ENCODE data around the gene LRRC75A.

The LRRC75A gene

GRCh38 chr17:16435925-16436886 is 55.8 kb downstream of the LRRC75A start:
- Histone ChIP-seq H3K9me3 (ENCODE audit: control insufficient read depth, low read length) (no peaks in the 10 kb centered on the region), H3K4me1 (ENCODE audit: control insufficient read depth, insufficient read depth, low read length) (peaks cover 19% of the 10 kb centered on the region), H3K27me3 (ENCODE audit: control insufficient read depth, insufficient read depth, low read length, poor library complexity, severe bottlenecking) (no peaks in the 10 kb centered on the region), H3K36me3 (ENCODE audit: control insufficient read depth, insufficient read depth, low read length) (peaks cover 11% of the 10 kb centered on the region), H3K27ac (ENCODE audit: insufficient read depth, low read depth, low read length, poor library complexity, severe bottlenecking) (no peak overlapping the region), H3K4me3 (ENCODE audit: insufficient read depth, low read depth, low read length) (no peak overlapping the region)
- WGBS, 2 experiments: 80 to 83% methylated on average over 14 of the region's 14 CpGs

- Histone ChIP-seq H3K9me3 (ENCODE audit: control insufficient read depth, low read length) (no peaks in the 10 kb centered on the region), H3K27me3 (ENCODE audit: control insufficient read depth, insufficient read depth, low read length, poor library complexity, severe bottlenecking) (no peaks in the 10 kb centered on the region), H3K27ac (ENCODE audit: insufficient read depth, low read depth, low read length, poor library complexity, severe bottlenecking) (no peak overlapping the region), H3K36me3 (ENCODE audit: control insufficient read depth, insufficient read depth, low read length) (no peaks in the 10 kb centered on the region), H3K4me1 (ENCODE audit: control insufficient read depth, insufficient read depth, low read length) (peaks cover 5% of the 10 kb centered on the region), H3K4me3 (ENCODE audit: insufficient read depth, low read depth, low read length) (no peak overlapping the region)
- WGBS, 2 experiments: 70 to 77% methylated on average over 8 of the region's 8 CpGs
These were observed 57.3 kb downstream of the LRRC75A start for GRCh38 chr17:16434662-16435061.

- 83 to 89% methylated on average over 4 to 5 of the region's 5 CpGs for WGBS, 2 experiments
These were observed 58.5 kb downstream of the LRRC75A start for GRCh38 chr17:16433514-16433913.

GRCh38 chr17:16432017-16432416 is 60.0 kb downstream of the LRRC75A start:
- Histone ChIP-seq H3K27ac (ENCODE audit: insufficient read depth, low read depth, low read length, poor library complexity, severe bottlenecking) (no peak overlapping the region), H3K9me3 (ENCODE audit: control insufficient read depth, low read length) (no peaks in the 10 kb centered on the region)
- 90 to 91% methylated on average over 15 of the region's 15 CpGs for WGBS, 2 experiments

More at GRCh38 chr17:16433514-16433913, 58.5 kb downstream of the LRRC75A start:
- Histone ChIP-seq H3K4me1 (ENCODE audit: control insufficient read depth, insufficient read depth, low read length) (peaks cover 5% of the 10 kb centered on the region), H3K36me3 (ENCODE audit: control insufficient read depth, insufficient read depth, low read length) (no peaks in the 10 kb centered on the region), H3K27me3 (ENCODE audit: control insufficient read depth, insufficient read depth, low read length, poor library complexity, severe bottlenecking) (no peaks in the 10 kb centered on the region), H3K9me3 (ENCODE audit: control insufficient read depth, low read length) (no peaks in the 10 kb centered on the region), H3K27ac (ENCODE audit: insufficient read depth, low read depth, low read length, poor library complexity, severe bottlenecking) (no peak overlapping the region), H3K4me3 (ENCODE audit: insufficient read depth, low read depth, low read length) (no peak overlapping the region)

GRCh38 chr17:16430650-16431049 is 61.3 kb downstream of the LRRC75A start:
- Histone ChIP-seq H3K4me3 (ENCODE audit: insufficient read depth, low read depth, low read length) (no peak overlapping the region), H3K27me3 (ENCODE audit: control insufficient read depth, insufficient read depth, low read length, poor library complexity, severe bottlenecking) (no peaks in the 10 kb centered on the region), H3K36me3 (ENCODE audit: control insufficient read depth, insufficient read depth, low read length) (no peaks in the 10 kb centered on the region), H3K9me3 (ENCODE audit: control insufficient read depth, low read length) (no peaks in the 10 kb centered on the region), H3K4me1 (ENCODE audit: control insufficient read depth, insufficient read depth, low read length) (no peaks in the 10 kb centered on the region), H3K27ac (ENCODE audit: insufficient read depth, low read depth, low read length, poor library complexity, severe bottlenecking) (no peak overlapping the region)
- 75 to 78% methylated on average over 6 of the region's 6 CpGs for WGBS, 2 experiments

More at GRCh38 chr17:16432017-16432416, 60.0 kb downstream of the LRRC75A start:
- H3K4me3 ChIP-seq (ENCODE audit: insufficient read depth, low read depth, low read length): no peak overlapping the region
- no peaks in the 10 kb centered on the region for H3K36me3 ChIP-seq (ENCODE audit: control insufficient read depth, insufficient read depth, low read length)
- H3K4me1 ChIP-seq (ENCODE audit: control insufficient read depth, insufficient read depth, low read length): no peaks in the 10 kb centered on the region
- H3K27me3 ChIP-seq (ENCODE audit: control insufficient read depth, insufficient read depth, low read length, poor library complexity, severe bottlenecking): no peaks in the 10 kb centered on the region

GRCh38 chr17:16429083-16429482 is 62.9 kb downstream of the LRRC75A start:
- Histone ChIP-seq H3K4me3 (ENCODE audit: insufficient read depth, low read depth, low read length) (no peak overlapping the region), H3K36me3 (ENCODE audit: control insufficient read depth, insufficient read depth, low read length) (no peaks in the 10 kb centered on the region), H3K27me3 (ENCODE audit: control insufficient read depth, insufficient read depth, low read length, poor library complexity, severe bottlenecking) (no peaks in the 10 kb centered on the region), H3K9me3 (ENCODE audit: control insufficient read depth, low read length) (no peaks in the 10 kb centered on the region), H3K27ac (ENCODE audit: insufficient read depth, low read depth, low read length, poor library complexity, severe bottlenecking) (no peak overlapping the region), H3K4me1 (ENCODE audit: control insufficient read depth, insufficient read depth, low read length) (no peaks in the 10 kb centered on the region)
- 95 to 97% methylated on average over 9 of the region's 9 CpGs for WGBS, 2 experiments

GRCh38 chr17:16428098-16428882 is 63.7 kb downstream of the LRRC75A start:
- Histone ChIP-seq H3K9me3 (ENCODE audit: control insufficient read depth, low read length) (no peaks in the 10 kb centered on the region), H3K36me3 (ENCODE audit: control insufficient read depth, insufficient read depth, low read length) (no peaks in the 10 kb centered on the region), H3K27me3 (ENCODE audit: control insufficient read depth, insufficient read depth, low read length, poor library complexity, severe bottlenecking) (no peaks in the 10 kb centered on the region), H3K4me1 (ENCODE audit: control insufficient read depth, insufficient read depth, low read length) (no peaks in the 10 kb centered on the region), H3K4me3 (ENCODE audit: insufficient read depth, low read depth, low read length) (no peak overlapping the region), H3K27ac (ENCODE audit: insufficient read depth, low read depth, low read length, poor library complexity, severe bottlenecking) (no peak overlapping the region)
- 84 to 85% methylated on average over 15 of the region's 15 CpGs for WGBS, 2 experiments

- Histone ChIP-seq H3K27ac (ENCODE audit: insufficient read depth, low read depth, low read length, poor library complexity, severe bottlenecking) (no peak overlapping the region), H3K27me3 (ENCODE audit: control insufficient read depth, insufficient read depth, low read length, poor library complexity, severe bottlenecking) (no peaks in the 10 kb centered on the region), H3K9me3 (ENCODE audit: control insufficient read depth, low read length) (no peaks in the 10 kb centered on the region), H3K36me3 (ENCODE audit: control insufficient read depth, insufficient read depth, low read length) (no peaks in the 10 kb centered on the region), H3K4me1 (ENCODE audit: control insufficient read depth, insufficient read depth, low read length) (no peaks in the 10 kb centered on the region), H3K4me3 (ENCODE audit: insufficient read depth, low read depth, low read length) (no peak overlapping the region)
- WGBS, 2 experiments: 93 to 95% methylated on average over 3 of the region's 3 CpGs
These were observed 65.0 kb downstream of the LRRC75A start for GRCh38 chr17:16427020-16427419.

GRCh38 chr17:16425698-16426659 is 66.0 kb downstream of the LRRC75A start:
- no peak overlapping the region for H3K27ac ChIP-seq (ENCODE audit: insufficient read depth, low read depth, low read length, poor library complexity, severe bottlenecking)
- no peaks in the 10 kb centered on the region for H3K27me3 ChIP-seq (ENCODE audit: control insufficient read depth, insufficient read depth, low read length, poor library complexity, severe bottlenecking)
- H3K36me3 ChIP-seq (ENCODE audit: control insufficient read depth, insufficient read depth, low read length): no peaks in the 10 kb centered on the region
- WGBS, 2 experiments: 88 to 91% methylated on average over 20 of the region's 20 CpGs
- H3K4me1 ChIP-seq (ENCODE audit: control insufficient read depth, insufficient read depth, low read length): no peaks in the 10 kb centered on the region
- H3K4me3 ChIP-seq (ENCODE audit: insufficient read depth, low read depth, low read length): no peak overlapping the region
- H3K9me3 ChIP-seq (ENCODE audit: control insufficient read depth, low read length): no peaks in the 10 kb centered on the region

Data from ectodermal cell (in vitro differentiated cells).